HS-5 (cell line): Measurements from ENCODE around the gene LACTBL1.

Experiments used
- DNase-seq: peaks from one replicate; pipeline ENCODE4 v3.0.0-alpha.2; 2012; ENCODE audit warnings: low read depth

Gene LACTBL1

DNA sequence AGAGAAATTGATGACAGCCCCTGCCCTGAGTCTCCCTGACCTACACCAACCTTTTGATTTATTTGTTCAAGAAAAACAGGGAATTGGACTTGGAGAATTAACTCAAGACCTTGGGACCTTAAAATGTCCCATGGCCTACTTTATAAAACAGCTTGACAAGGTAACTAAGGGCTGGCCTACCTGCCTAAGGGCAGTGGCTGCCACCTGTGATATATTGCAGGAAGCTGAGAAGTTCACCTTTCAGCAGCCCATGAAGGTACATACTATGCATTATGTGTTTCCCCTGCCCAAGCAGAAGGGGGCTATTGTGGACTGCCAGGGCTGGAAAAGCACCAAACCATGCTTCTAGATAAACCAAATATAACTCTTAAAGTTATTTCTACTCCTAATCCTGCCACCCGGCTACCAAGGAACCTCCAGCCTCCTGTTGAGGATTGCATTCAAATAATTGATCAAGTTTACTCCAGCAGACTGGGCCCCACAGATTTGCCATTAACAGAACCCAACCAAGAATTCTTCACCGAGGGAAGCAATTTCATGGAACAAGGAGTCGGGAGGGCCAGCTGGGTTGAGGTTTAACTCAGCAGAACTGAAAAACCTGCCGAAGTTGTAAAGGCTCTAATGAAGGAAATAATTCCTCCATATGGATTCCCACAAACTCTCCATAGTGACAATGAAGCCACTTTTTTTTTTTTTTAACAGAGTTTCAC is 28.2 kb downstream of the LACTBL1 start:
- DNase-seq, result no peak

DNA sequence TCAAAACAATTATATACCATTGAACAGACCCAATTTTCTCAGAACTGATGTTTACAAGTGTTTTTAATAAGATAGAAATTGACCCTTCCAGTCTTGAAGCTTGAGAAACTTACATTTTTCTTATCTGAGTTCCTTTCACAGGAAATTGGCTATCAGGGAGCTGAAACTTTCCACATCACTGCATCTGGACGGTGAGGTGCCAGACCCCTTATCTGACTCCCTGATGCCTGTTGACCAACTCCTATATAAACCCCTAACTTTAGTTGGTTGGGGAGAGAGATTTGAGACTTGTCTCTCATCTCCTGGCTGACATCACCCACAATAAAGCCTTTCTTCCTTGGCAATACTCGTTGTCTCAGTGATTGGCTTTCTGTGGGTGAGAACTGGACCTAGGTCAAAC is 31.4 kb downstream of the LACTBL1 start:
- no peak for DNase-seq

DNA sequence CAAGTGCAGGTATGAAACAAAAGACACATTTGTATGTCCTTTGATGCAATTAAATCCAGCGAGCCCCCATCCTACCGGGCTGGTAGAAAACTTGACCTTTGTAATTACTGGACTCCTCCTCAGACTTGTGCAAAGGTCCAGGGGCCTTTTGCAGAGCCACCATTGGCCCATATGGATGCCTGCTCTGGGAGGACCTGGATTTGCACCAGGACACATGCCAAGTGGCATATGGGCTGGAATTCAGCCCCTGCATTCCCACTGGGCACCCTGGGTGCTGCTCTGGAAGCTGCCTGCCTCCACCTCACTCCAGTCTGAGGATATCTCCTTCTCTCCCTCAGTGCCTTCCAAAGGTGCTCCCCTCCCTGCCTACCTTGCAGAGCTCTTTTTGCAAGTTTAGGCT is 36.0 kb downstream of the LACTBL1 start:
- DNase-seq, result no peak

- no peak for DNase-seq
Measured at GRCh38 chr1:22935433-22935832, 37.2 kb downstream of the LACTBL1 start.

- DNase-seq, result no peak
Measured at GRCh38 chr1:22932803-22933470, 39.7 kb downstream of the LACTBL1 start.

- DNase-seq, result no peak
Measured at GRCh38 chr1:22930240-22930912, 42.3 kb downstream of the LACTBL1 start.

DNA sequence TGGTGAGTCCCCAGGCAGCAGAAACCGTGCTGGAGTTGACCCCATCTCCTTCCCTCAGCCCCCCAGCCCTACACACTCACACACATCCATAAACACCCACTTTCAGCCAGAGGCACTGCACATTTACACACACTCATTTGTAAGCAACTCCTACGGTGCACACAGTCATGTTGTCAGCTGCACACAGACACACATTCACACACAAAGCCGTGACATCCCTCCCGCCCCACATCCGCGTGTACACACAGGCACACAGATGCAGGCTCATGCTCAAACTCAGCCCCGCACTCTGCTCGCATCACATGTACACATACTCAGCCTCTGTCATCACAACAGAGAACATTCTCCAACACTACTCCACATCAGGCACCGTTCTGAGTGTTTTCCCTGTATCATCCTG is 47.6 kb downstream of the LACTBL1 start:
- no peak for DNase-seq

DNA sequence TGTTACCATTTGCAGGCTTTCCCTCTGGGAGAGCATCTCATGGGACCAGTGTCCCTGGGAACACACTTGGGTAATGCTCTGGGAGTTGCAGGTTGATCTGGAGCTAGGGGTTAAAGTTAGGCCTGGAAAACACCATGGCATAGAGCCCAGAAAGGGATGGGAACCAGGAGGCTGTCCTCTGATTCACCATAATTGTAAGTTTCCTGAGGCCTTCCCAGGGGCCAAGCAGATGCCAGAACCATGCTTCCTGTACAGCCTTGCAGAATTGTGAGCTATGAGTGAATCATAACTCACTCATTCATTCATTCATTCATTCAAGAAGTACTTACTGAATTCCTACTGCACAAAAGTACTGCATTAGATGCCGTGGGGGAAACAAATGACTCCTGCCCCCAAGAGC is 50.0 kb downstream of the LACTBL1 start:
- no peak for DNase-seq

DNA sequence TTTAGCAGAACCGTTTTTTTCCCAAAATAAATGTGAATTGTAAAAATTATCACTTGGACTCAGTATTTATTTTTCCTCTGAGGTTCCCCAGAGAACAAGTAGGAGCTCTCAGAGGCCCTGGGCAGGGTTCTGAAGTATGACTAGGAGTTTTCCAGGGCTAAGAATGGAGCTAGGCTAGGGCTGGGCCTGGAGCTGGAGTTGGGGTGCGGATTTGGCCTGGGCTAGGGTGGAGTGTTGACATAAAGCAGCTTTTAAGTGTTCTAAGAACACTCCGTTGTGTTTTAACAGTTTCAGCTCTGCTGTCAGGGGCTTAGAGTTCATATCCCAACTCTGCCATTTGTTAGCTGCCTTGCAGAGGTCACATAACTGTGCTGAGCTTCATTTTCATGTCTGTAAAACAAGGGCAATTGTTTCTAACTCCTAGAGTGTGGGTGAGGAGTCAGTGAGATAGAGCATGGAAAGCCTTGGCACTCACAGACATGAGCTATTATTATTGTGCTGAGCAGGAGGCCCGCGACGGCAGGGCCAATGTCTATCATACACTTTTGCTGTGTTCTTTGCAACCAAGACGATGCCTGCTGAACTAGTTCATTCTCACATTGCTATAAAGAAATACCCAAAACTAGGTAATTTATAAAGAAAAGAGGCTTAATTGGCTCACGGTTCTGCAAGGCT is 51.1 kb downstream of the LACTBL1 start:
- no peak for DNase-seq

GRCh38 chr1:22920734-22921451 is 51.8 kb downstream of the LACTBL1 start:
- DNase-seq, result no peak

GRCh38 chr1:22920026-22920733 is 52.5 kb downstream of the LACTBL1 start:
- DNase-seq, result no peak

DNA sequence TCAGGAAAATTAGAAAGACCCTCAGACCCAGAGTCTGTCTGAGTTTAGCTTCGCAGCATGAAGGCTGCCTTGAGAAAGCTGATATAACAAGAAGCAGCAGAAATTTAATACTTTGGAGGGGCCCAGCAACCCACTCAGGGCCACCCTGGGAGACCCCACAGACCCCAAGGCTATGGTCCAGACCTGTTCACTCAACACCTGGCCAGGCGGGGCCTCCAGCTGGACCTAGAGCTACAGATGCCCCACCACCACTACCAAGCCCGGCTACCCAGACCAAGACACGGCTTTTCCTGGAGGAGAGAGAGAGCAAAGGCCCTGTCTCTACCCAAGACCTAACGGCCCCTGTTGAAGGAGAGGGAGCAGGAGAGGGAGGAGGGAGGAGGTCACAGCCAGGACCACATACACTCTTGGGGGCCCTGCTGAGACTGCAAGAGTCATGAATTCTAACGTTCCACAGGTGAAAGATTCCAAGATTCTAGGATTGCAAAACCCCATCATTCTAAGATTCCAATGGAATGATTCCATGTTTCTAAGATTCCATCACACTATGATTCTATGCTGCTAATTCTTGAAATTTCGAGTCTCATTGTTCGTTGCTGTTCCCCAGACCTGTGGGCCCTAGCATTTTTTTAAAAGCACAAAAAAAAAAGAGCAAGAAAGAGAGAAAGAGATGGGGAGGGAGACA is 53.2 kb downstream of the LACTBL1 start:
- no peak for DNase-seq

DNA sequence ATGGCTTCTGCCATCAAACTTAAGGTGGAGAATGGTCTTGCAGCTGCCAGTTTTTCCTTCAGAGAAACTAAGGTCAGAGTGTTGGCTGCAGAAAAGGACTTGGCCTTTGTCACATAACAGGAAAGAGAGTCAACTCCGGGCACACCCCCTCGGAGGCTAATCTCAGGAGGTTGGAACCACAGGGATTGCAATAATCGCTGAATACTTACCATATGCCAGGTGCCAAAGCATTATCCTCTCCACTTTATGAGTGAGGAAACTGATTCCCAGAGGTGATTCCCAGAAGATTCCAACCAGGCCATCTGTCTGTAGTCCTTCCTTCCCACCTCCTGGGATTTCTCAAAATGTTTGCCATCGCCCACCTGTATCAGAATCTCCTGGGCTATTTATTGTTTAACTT is 54.0 kb downstream of the LACTBL1 start:
- DNase-seq, result no peak

DNA sequence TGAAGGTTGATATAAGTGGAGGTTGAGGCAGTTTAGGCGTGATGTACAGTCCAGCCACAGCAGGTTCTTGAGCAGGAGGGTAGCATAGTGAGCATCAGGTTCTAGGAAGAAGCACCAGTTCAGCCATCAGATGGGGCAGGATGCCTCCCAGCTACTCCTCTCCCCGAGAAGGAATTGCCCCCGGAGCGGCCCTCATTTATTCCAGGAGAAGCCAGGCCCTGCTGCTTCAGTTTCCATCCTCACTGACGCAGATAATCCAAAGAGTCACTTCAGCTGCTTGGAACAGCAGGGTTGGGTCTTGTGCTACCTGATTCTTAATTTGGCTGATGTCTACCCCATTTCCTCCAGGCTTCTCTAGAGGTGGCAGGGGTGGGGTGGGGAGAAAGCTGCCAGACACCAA is 54.7 kb downstream of the LACTBL1 start:
- no peak for DNase-seq

- no peak for DNase-seq
Measured at GRCh38 chr1:22916471-22916820, 56.2 kb downstream of the LACTBL1 start.

DNA sequence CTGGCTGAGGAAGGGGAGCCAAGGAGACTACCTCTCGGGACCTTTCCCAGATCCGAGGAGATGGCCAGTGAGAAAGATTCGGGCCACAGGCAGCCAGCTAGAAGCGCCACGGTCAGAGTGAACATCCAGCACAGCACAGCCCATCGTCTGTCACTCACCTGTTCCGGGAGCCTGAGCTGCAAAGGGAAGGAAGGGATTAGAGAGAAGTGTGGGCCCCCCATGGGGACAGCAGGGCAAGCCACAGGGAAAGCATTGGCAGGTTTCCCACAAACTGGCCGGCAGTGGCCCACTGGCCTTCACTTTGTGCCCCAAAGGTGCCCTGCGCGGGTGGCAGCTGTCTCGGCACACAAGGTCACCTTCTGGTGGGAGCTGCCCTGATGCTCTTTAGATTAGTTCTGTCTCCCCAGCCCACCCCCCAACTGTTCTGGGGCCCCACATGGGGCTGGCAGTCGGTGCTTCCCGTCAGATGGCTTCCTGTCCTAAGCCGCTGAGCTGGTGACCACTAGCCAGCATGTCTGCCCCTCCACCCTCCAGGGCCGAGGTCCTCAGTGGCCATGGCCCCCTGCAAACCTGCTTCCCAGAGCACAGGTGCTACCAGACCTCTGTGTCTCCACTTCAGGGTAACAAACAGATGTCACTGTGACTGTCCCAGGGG is 56.7 kb downstream of the LACTBL1 start:
- DNase-seq, result no peak

DNA sequence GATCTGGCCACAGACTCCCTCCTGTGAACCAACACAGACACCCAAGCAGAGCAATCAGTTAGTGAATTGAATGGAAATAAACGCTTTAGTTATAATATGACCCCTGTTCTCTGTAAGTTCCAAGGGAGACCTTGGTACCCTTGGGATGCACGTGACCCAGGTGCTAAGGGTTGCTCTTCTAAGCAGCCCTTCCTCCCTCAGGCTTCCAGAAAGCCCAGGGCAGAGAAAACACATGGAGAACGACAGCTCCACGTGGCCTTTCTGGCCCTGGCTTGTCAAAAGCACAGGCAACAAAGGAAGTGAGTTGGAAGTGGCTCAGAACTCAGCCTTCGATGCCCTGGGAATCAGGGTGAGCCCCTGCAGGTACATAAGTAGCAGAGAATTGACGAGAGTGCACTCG is 57.4 kb downstream of the LACTBL1 start:
- no peak for DNase-seq

GRCh38 chr1:22914633-22915217 is 57.9 kb downstream of the LACTBL1 start:
- no peak for DNase-seq

GRCh38 chr1:22914156-22914555 is 58.5 kb downstream of the LACTBL1 start:
- no peak for DNase-seq
